HG03442 (cell line): ENCODE data around the gene ATP8A2.
"Not testable (repeated sequence)": the region's sequence is repeated elsewhere in the genome, so short reads cannot be mapped to it uniquely, and the experiment has no call there.

ENCODE experiments used
- ATAC-seq: cut with Tn5 transposase; IDR thresholded peaks from one replicate; pipeline ENCODE4 v1.9.1; 2021; ENCODE audit warnings: mild to moderate bottlenecking, moderate library complexity; ENCODE audit not compliant: unreplicated experiment

The ATP8A2 gene

GRCh38 chr13:25784119-25784518 is 412.3 kb downstream of the ATP8A2 start:
- no peak for ATAC-seq

- ATAC-seq, result not testable (repeated sequence)
These were observed 418.4 kb downstream of the ATP8A2 start for GRCh38 chr13:25790137-25790536.

DNA sequence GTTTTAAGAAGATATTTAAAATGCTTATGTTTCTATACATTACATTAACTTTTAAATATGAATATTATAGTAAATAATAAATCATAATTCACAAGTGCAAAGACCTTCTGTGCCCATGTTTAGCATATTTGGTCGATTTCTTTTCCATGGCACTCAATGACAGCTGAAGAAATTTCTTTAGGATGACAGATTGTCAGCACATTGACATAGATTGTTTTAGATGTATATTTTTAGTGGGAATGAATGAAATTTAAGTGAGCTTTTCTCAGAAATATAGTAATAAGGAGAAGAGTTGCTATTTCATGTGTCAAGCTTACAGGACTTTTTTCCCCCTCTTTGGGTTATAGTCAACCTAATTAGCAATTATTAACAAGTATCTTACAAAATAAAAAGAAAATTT is 423.5 kb downstream of the ATP8A2 start:
- ATAC-seq, result no peak

- ATAC-seq, result no peak
These were observed 424.7 kb downstream of the ATP8A2 start for GRCh38 chr13:25796474-25796873.

- no peak for ATAC-seq
These were observed 427.2 kb downstream of the ATP8A2 start for GRCh38 chr13:25798998-25799397.

GRCh38 chr13:25800523-25800922 is 428.7 kb downstream of the ATP8A2 start:
- no peak for ATAC-seq

- ATAC-seq, result no peak
These were observed 430.8 kb downstream of the ATP8A2 start for GRCh38 chr13:25802579-25802978.

GRCh38 chr13:25803641-25804040 is 431.9 kb downstream of the ATP8A2 start:
- ATAC-seq, result no peak

GRCh38 chr13:25806264-25806974 is 434.6 kb downstream of the ATP8A2 start:
- ATAC-seq, result peak; percentile 57

GRCh38 chr13:25807562-25807961 is 435.8 kb downstream of the ATP8A2 start:
- ATAC-seq, result no peak

DNA sequence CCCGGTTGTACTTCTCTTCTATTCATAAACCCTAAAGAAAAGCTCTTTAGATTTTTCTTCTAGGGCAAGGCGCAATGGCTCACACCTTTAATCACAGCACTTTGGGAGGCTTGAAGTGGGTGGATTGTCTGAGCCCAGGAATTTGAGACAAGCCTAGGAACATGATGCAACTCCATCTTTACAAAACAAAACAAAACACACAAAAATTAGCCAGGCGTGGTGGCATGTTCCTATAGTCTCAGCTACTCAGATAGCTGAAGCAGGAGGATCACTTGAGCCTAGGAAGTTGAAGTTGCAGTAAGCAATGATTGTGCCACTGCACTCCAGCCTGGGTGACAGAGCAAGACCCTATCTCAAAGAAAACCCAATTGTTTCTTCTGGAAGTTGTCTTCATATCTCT is 439.7 kb downstream of the ATP8A2 start:
- ATAC-seq, result no peak

GRCh38 chr13:25816239-25816638 is 444.5 kb downstream of the ATP8A2 start:
- no peak for ATAC-seq

DNA sequence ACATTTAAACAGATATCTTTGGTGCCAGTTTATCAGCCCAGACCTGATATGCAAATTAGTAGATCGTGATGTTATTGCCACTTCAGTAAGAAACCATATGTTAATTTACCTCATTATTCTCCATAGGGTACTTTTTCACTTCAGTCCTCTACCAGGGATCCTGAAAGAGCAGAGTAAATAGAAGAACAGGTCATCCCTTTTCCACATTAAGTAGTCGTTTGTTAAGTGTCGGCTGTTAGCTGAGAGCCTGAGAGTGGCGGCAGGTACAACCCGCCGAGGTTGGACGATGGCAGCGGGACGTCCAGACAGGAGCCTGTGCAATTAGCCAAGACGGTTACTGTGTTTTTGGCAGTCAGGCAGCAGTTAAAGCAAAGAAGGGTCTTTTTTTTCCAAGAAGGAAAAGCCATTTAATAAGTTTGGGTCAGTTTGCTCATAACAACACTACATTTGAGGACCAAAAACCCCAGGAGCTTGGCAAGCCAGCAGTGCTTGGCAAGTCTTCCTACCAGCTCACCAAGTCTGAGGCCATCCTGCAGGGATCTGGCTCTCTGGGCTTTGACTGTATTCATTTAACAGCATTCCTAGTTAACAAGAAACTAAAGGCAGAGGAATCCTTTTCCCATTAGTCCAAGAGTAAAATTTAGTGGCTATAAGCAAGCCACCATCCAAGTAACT is 448.2 kb downstream of the ATP8A2 start:
- no peak for ATAC-seq

- ATAC-seq, result no peak
These were observed 450.0 kb downstream of the ATP8A2 start for GRCh38 chr13:25821776-25822175.

DNA sequence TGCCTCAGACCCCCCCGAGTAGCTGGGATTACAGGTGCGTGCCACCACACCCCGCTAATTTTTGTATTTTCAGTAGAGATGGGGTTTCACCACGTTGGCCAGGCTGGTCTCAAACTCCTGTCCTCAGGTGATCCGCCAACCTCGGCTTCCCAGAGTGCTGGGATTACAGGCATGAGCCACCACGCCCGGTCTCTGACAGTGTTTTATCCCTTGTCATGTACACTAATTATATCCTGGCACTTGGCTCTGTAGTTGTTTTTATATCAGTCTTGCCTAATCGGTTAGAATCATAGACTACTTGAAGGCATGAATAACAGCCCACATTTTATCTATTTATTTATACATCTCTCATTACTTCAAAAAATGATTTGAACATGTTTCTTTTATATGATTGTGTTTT is 455.4 kb downstream of the ATP8A2 start:
- not testable (repeated sequence) for ATAC-seq

GRCh38 chr13:25827831-25828465 is 456.2 kb downstream of the ATP8A2 start:
- no peak for ATAC-seq

DNA sequence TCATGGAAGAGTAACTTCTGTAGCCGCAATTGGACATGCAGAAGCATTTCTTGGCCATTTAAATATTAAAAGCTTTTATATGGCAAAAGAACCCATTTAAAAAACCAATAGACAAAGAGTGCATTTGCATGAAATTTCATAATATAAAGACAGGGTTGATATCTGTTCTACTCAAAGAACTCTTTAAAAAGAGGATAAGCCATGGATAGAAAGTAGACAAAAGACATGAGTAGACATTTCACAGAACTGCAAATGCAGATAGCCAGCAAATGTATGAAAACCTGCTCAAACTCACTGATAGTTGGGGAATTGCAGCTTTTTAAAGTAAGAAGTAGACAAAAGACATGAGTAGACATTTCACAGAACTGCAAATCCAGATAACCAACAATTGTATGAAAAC is 462.0 kb downstream of the ATP8A2 start:
- no peak for ATAC-seq

- ATAC-seq, result no peak
These were observed 465.0 kb downstream of the ATP8A2 start for GRCh38 chr13:25836574-25837336.

- no peak for ATAC-seq
These were observed 467.6 kb downstream of the ATP8A2 start for GRCh38 chr13:25839371-25839770.

- ATAC-seq, result no peak
These were observed 468.5 kb downstream of the ATP8A2 start for GRCh38 chr13:25840261-25840660.

GRCh38 chr13:25840931-25841330 is 469.2 kb downstream of the ATP8A2 start:
- ATAC-seq, result no peak
